Stomach smooth muscle (tissue), 2 donors: ENCODE results near the gene KPNA5.
"Not testable (repeated sequence)": the region's sequence is repeated elsewhere in the genome, so short reads cannot be mapped to it uniquely, and the experiment has no call there.

Experiments
- H3K27ac ChIP-seq: one replicate; pipeline ENCODE4 v1.7.0; 2013; ENCODE audit warnings: mild to moderate bottlenecking, low read length, inconsistent platforms
- H3K27me3 ChIP-seq, 2 donors: one replicate each; pipeline ENCODE4 v1.7.0; 2013; ENCODE audit warnings: low read length in 2 of 2; ENCODE audit not compliant: insufficient read depth in 2 of 2, control insufficient read depth in 1 of 2
- H3K36me3 ChIP-seq, 2 donors: one replicate each; pipeline ENCODE4 v1.7.0; 2013; ENCODE audit warnings: low read length in 2 of 2; ENCODE audit not compliant: control insufficient read depth in 2 of 2, insufficient read depth in 2 of 2
- H3K4me1 ChIP-seq: one replicate; pipeline ENCODE4 v1.7.0; 2013; ENCODE audit warnings: low read length; ENCODE audit not compliant: control insufficient read depth, insufficient read depth
- H3K4me3 ChIP-seq, 2 donors: one replicate each; pipeline ENCODE4 v1.7.0; 2013; ENCODE audit warnings: low read length in 2 of 2
- H3K9ac ChIP-seq, 2 donors: one replicate each; pipeline ENCODE4 v1.7.0; 2013; ENCODE audit warnings: low read length in 2 of 2, mild to moderate bottlenecking in 1 of 2
- H3K9me3 ChIP-seq, 2 donors: one replicate each; pipeline ENCODE4 v1.7.0; 2013; ENCODE audit warnings: low read length in 2 of 2; ENCODE audit not compliant: control insufficient read depth in 2 of 2
- donor health status: healthy.
- donor health status: Pancreatic carcinoma.

Gene KPNA5

GRCh38 chr6:116666869-116667268 is 14.1 kb upstream of the KPNA5 start:
- no peaks in the 10 kb centered on the region for H3K36me3 ChIP-seq
- no peaks in the 10 kb centered on the region for H3K9me3 ChIP-seq
- no peak overlapping the region for H3K4me3 ChIP-seq
- no peak overlapping the region for H3K9ac ChIP-seq
- no peaks in the 10 kb centered on the region for H3K27me3 ChIP-seq
- H3K27ac ChIP-seq: no peak overlapping the region
- H3K4me1 ChIP-seq: peaks cover 6% of the 10 kb centered on the region

GRCh38 chr6:116667623-116668022 is 13.4 kb upstream of the KPNA5 start:
- Histone ChIP-seq H3K27ac (no peak overlapping the region), H3K36me3 (no peaks in the 10 kb centered on the region)

GRCh38 chr6:116672306-116672705 is 8.7 kb upstream of the KPNA5 start:
- Histone ChIP-seq H3K27me3 (no peaks in the 10 kb centered on the region), H3K27ac (no peak overlapping the region), H3K9me3 (no peaks in the 10 kb centered on the region), H3K9ac (no peak overlapping the region), H3K36me3 (no peaks in the 10 kb centered on the region), H3K4me3 (no peak overlapping the region), H3K4me1 (peaks cover 2% of the 10 kb centered on the region)

More at GRCh38 chr6:116667623-116668022, 13.4 kb upstream of the KPNA5 start:
- H3K9ac ChIP-seq: peak overlapping the region in 1 of 2 donors; percentile 98
- no peaks in the 10 kb centered on the region for H3K9me3 ChIP-seq
- H3K4me3 ChIP-seq: peak overlapping the region; percentile 99
- H3K27me3 ChIP-seq: no peaks in the 10 kb centered on the region
- peaks cover 6% of the 10 kb centered on the region for H3K4me1 ChIP-seq

GRCh38 chr6:116676021-116676420 is 5.0 kb upstream of the KPNA5 start:
- Histone ChIP-seq H3K9me3 (no peaks in the 10 kb centered on the region), H3K4me3 (no peak overlapping the region), H3K36me3 (no peaks in the 10 kb centered on the region), H3K27me3 (no peaks in the 10 kb centered on the region), H3K4me1 (no peaks in the 10 kb centered on the region), H3K9ac (no peak overlapping the region), H3K27ac (no peak overlapping the region)

GRCh38 chr6:116682334-116682712 is 1.3 kb downstream of the KPNA5 start:
- Histone ChIP-seq H3K27me3 (no peaks in the 10 kb centered on the region), H3K4me1 (peaks cover 4% of the 10 kb centered on the region), H3K9me3 (no peaks in the 10 kb centered on the region), H3K27ac (no peak overlapping the region), H3K36me3 (no peaks in the 10 kb centered on the region), H3K9ac (no peak overlapping the region), H3K4me3 (peak overlapping the region in 1 of 2 donors; percentile 94)

- Histone ChIP-seq H3K4me1 (peaks cover 4% of the 10 kb centered on the region), H3K27ac (no peak overlapping the region), H3K4me3 (no peak overlapping the region), H3K9ac (no peak overlapping the region), H3K9me3 (no peaks in the 10 kb centered on the region), H3K27me3 (no peaks in the 10 kb centered on the region), H3K36me3 (no peaks in the 10 kb centered on the region)
Observed at GRCh38 chr6:116685437-116685993, 4.5 kb downstream of the KPNA5 start.

GRCh38 chr6:116686475-116687101 is 5.6 kb downstream of the KPNA5 start:
- H3K9me3 ChIP-seq, H3K36me3 ChIP-seq, H3K4me1 ChIP-seq, H3K4me3 ChIP-seq, H3K9ac ChIP-seq, H3K27me3 ChIP-seq, H3K27ac ChIP-seq: not testable (repeated sequence)

GRCh38 chr6:116691154-116691553 is 10.1 kb downstream of the KPNA5 start:
- H3K27me3 ChIP-seq: no peaks in the 10 kb centered on the region
- no peak overlapping the region for H3K4me3 ChIP-seq
- H3K4me1 ChIP-seq: no peaks in the 10 kb centered on the region
- H3K9ac ChIP-seq: no peak overlapping the region
- H3K9me3 ChIP-seq: no peaks in the 10 kb centered on the region
- H3K27ac ChIP-seq: no peak overlapping the region
- H3K36me3 ChIP-seq: no peaks in the 10 kb centered on the region

- not testable (repeated sequence) for H3K36me3 ChIP-seq, H3K27ac ChIP-seq, H3K9ac ChIP-seq, H3K27me3 ChIP-seq, H3K9me3 ChIP-seq, H3K4me3 ChIP-seq, H3K4me1 ChIP-seq
Observed at GRCh38 chr6:116692873-116693272, 11.9 kb downstream of the KPNA5 start.

GRCh38 chr6:116693275-116693674 is 12.3 kb downstream of the KPNA5 start:
- H3K27ac ChIP-seq, H3K36me3 ChIP-seq, H3K9ac ChIP-seq, H3K27me3 ChIP-seq, H3K9me3 ChIP-seq, H3K4me1 ChIP-seq, H3K4me3 ChIP-seq: not testable (repeated sequence)

GRCh38 chr6:116695401-116695800 is 14.4 kb downstream of the KPNA5 start:
- Histone ChIP-seq H3K27ac (no peak overlapping the region), H3K9ac (no peak overlapping the region), H3K36me3 (peaks cover 0 to 8% of the 10 kb centered on the region in 2 donors), H3K27me3 (no peaks in the 10 kb centered on the region), H3K4me1 (no peaks in the 10 kb centered on the region), H3K9me3 (no peaks in the 10 kb centered on the region), H3K4me3 (no peak overlapping the region)
